Measurements from ENCODE around the gene JAZF1. TPM values are rescaled to one million over a fixed set of nuclear protein-coding genes. Genes with fewer than 3 reads are reported as not detected.

Gene JAZF1
- total RNA-seq, 1 experiment from 2014 or later: 0.95 TPM

- Mint-ChIP-seq H3K27me3 (ENCODE audit: insufficient read depth, unreplicated experiment) (peaks cover 5% of the 10 kb centered on the region), H3K9me3 (ENCODE audit: unreplicated experiment) (no peaks in the 10 kb centered on the region), H3K27ac (ENCODE audit: unreplicated experiment) (no peak overlapping the region), H3K4me1 (ENCODE audit: low read depth, unreplicated experiment) (no peaks in the 10 kb centered on the region), H3K4me3 (ENCODE audit: unreplicated experiment) (no peak overlapping the region), H3K36me3 (ENCODE audit: insufficient read depth, unreplicated experiment) (no peaks in the 10 kb centered on the region)
- intact Hi-C loops (cut with micrococcal nuclease; ENCODE audit: unreplicated experiment): no loop called here
- ChIA-PET CTCF (interaction anchor here (1.0 kb wide), 1 partner anchor 107 kb away, joined by 3 read pairs; no protein-coding TSS in a partner anchor), POLR2A (no interaction called here)
- Histone ChIP-seq H3K27me3 (replicated peaks; ENCODE audit: control insufficient read depth, insufficient read depth, low read length) (no peaks in the 10 kb centered on the region), H3K4me1 (peaks cover 8% of the 10 kb centered on the region; the same call in 1 of the 2 replicates), H3K4me3 (ENCODE audit: low read depth, low read length) (no peak overlapping the region), H3K36me3 (ENCODE audit: control insufficient read depth, insufficient read depth, low read length) (no peaks in the 10 kb centered on the region), H3K9me3 (no peaks in the 10 kb centered on the region)
- no peak for DNase-seq
- no peak for TF ChIP-seq CTCF (IDR thresholded peaks at IDR 0.05; ENCODE audit: insufficient read depth in 1 of 2, low read depth in 1 of 2, low read length in 1 of 2, severe bottlenecking in 1 of 2, unreplicated experiment in 1 of 2)
- no TSS peak for BruUV-seq (replicated peaks)
Measured at GRCh38 chr7:28169230-28169629, 11.4 kb downstream of the JAZF1 start.

- intact Hi-C loops (cut with micrococcal nuclease; ENCODE audit: unreplicated experiment): no loop called here
- no peak for TF ChIP-seq CTCF (IDR thresholded peaks at IDR 0.05; ENCODE audit: insufficient read depth in 1 of 2, low read depth in 1 of 2, low read length in 1 of 2, severe bottlenecking in 1 of 2, unreplicated experiment in 1 of 2)
- no peak for DNase-seq
- Mint-ChIP-seq H3K27ac (ENCODE audit: unreplicated experiment) (no peak overlapping the region), H3K36me3 (ENCODE audit: insufficient read depth, unreplicated experiment) (no peaks in the 10 kb centered on the region), H3K4me1 (ENCODE audit: low read depth, unreplicated experiment) (no peaks in the 10 kb centered on the region), H3K27me3 (ENCODE audit: insufficient read depth, unreplicated experiment) (peaks cover 7% of the 10 kb centered on the region), H3K9me3 (ENCODE audit: unreplicated experiment) (no peaks in the 10 kb centered on the region), H3K4me3 (ENCODE audit: unreplicated experiment) (no peak overlapping the region)
- no TSS peak for BruUV-seq (replicated peaks)
- H3K4me3 ChIP-seq (ENCODE audit: low read depth, low read length): no peak overlapping the region
- ChIA-PET CTCF (interaction anchor here (0.7 to 1.0 kb wide), 2 partner anchors 107 to 166 kb away, joined by 3 to 10 read pairs; no protein-coding TSS in a partner anchor), POLR2A (no interaction called here)
- peaks cover 8% of the 10 kb centered on the region; the same call in 1 of the 2 replicates for H3K4me1 ChIP-seq
- no peaks in the 10 kb centered on the region for H3K36me3 ChIP-seq (ENCODE audit: control insufficient read depth, insufficient read depth, low read length)
- H3K27me3 ChIP-seq (replicated peaks; ENCODE audit: control insufficient read depth, insufficient read depth, low read length): no peaks in the 10 kb centered on the region
- H3K9me3 ChIP-seq: no peaks in the 10 kb centered on the region
Measured at GRCh38 chr7:28168393-28169158, 12.0 kb downstream of the JAZF1 start.

GRCh38 chr7:28166982-28167715, 13.4 kb downstream of the JAZF1 start:
- Mint-ChIP-seq H3K27ac (ENCODE audit: unreplicated experiment) (no peak overlapping the region), H3K9me3 (ENCODE audit: unreplicated experiment) (no peaks in the 10 kb centered on the region), H3K36me3 (ENCODE audit: insufficient read depth, unreplicated experiment) (no peaks in the 10 kb centered on the region), H3K27me3 (ENCODE audit: insufficient read depth, unreplicated experiment) (peaks cover 7% of the 10 kb centered on the region), H3K4me1 (ENCODE audit: low read depth, unreplicated experiment) (no peaks in the 10 kb centered on the region), H3K4me3 (ENCODE audit: unreplicated experiment) (no peak overlapping the region)
- H3K36me3 ChIP-seq (ENCODE audit: control insufficient read depth, insufficient read depth, low read length): no peaks in the 10 kb centered on the region
- CTCF ChIA-PET: no interaction called here
- H3K9me3 ChIP-seq: no peaks in the 10 kb centered on the region
- H3K4me1 ChIP-seq: peaks cover 8% of the 10 kb centered on the region; the same call in 1 of the 2 replicates
- H3K27me3 ChIP-seq (replicated peaks; ENCODE audit: control insufficient read depth, insufficient read depth, low read length): no peaks in the 10 kb centered on the region
- POLR2A ChIA-PET: no interaction called here
- no TSS peak for BruUV-seq (replicated peaks)
- DNase-seq: no peak
- no peak overlapping the region for H3K4me3 ChIP-seq (ENCODE audit: low read depth, low read length)
- TF ChIP-seq CTCF (IDR thresholded peaks at IDR 0.05; ENCODE audit: insufficient read depth in 1 of 2, low read depth in 1 of 2, low read length in 1 of 2, severe bottlenecking in 1 of 2, unreplicated experiment in 1 of 2): no peak
- intact Hi-C loops (cut with micrococcal nuclease; ENCODE audit: unreplicated experiment): no loop called here
